ENCODE data around the gene NTNG1. TPM values are rescaled to one million over a fixed set of nuclear protein-coding genes. Genes with fewer than 3 reads are reported as not detected.

NTNG1 gene
- total and polyA plus RNA-seq, 2 donors = 1.6 to 5.1 TPM

DNA sequence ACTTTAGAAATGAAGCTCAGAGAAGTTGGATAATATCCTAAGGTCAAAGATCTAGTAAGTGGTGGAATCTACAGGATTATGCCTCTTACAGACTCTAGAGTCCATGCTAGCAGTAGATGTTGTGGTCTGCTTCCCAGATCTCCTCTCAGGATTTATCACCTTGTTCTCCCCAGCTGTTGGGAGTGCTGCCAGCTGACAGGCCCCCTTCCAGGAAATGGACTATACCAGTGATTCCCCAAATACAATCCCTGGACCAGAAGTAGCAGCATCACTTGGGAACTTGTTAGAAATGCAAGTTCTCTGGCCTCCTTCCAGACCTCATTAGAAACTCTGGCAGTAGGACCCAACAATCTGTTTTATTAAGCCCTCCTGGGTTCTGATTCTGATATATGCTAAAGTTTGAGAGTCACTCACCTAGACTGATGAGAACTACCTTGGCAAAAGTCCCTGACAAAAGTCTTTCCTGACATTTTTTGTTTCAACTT, 24.5 kb upstream of the NTNG1 start:
- Histone ChIP-seq H3K4me1 (ENCODE audit: control insufficient read depth in 2 of 2, insufficient read depth in 2 of 2, low read length in 2 of 2) (no peaks in the 10 kb centered on the region), H3K27me3 (ENCODE audit: control insufficient read depth in 2 of 2, insufficient read depth in 1 of 2, low read length in 1 of 2) (no peaks in the 10 kb centered on the region), H3K9me3 (ENCODE audit: control insufficient read depth in 2 of 2, insufficient read depth in 1 of 2, low read length in 1 of 2) (no peaks in the 10 kb centered on the region), H3K36me3 (ENCODE audit: control insufficient read depth in 2 of 2, insufficient read depth in 2 of 2, low read length in 1 of 2) (no peaks in the 10 kb centered on the region), H3K27ac (ENCODE audit: low read depth in 1 of 2, low read length in 1 of 2) (no peak overlapping the region), H3K4me3 (ENCODE audit: low read length in 2 of 2) (no peak overlapping the region)
- no peak for DNase-seq (ENCODE audit: low read depth in 6 of 9, low spot score in 9 of 9)

DNA sequence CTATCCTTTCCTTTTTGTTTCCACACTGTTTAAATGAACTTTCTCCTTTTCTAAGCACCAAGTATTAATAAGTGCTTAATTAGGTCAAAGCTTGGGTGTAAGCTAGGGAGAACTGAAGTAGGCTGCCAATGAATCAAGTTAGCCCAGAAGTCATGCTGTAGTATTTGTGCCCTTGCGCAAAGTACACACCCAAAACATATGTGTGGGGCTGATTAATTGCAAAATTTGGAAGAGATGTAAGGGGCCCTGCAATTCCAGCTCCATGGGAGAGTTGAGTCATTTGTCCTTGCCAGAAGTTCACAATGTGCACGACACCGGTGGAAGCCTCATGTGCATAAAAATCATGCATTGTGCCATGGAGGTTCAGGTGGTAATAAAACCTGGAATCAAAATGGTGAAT, 18.6 kb upstream of the NTNG1 start:
- Histone ChIP-seq H3K9me3 (ENCODE audit: control insufficient read depth in 2 of 2, insufficient read depth in 1 of 2, low read length in 1 of 2) (no peaks in the 10 kb centered on the region), H3K4me3 (ENCODE audit: low read length in 2 of 2) (no peak overlapping the region), H3K27me3 (ENCODE audit: control insufficient read depth in 2 of 2, insufficient read depth in 1 of 2, low read length in 1 of 2) (no peaks in the 10 kb centered on the region), H3K36me3 (ENCODE audit: control insufficient read depth in 2 of 2, insufficient read depth in 2 of 2, low read length in 1 of 2) (no peaks in the 10 kb centered on the region), H3K27ac (ENCODE audit: low read depth in 1 of 2, low read length in 1 of 2) (no peak overlapping the region), H3K4me1 (ENCODE audit: control insufficient read depth in 2 of 2, insufficient read depth in 2 of 2, low read length in 2 of 2) (no peaks in the 10 kb centered on the region)
- no peak for DNase-seq (ENCODE audit: low read depth in 6 of 9, low spot score in 9 of 9)
- WGBS = 96% methylated on average over 3 of the region's 3 CpGs

DNA sequence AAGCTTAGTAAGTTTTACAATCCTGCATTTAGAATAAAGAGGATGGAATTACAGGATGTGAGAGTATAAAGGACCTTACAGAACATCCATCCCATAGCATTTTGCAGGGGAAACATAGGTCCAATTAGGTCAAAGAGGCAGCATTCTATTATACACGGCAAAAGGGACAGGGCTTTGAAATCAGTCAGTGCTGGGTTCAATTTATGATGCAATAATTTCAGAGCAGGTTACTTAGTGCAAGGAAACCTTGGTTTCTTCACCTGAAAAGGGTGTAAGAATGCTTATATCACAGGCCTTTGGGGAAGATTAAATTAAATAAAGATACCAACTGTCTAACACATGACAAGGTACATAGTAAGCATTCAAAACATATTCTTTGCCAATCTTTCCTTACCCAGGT, 17.1 kb upstream of the NTNG1 start:
- 100% methylated on average over 1 of the region's 1 CpG for WGBS
- no peak overlapping the region for H3K4me3 ChIP-seq (ENCODE audit: low read length in 2 of 2)
- no peaks in the 10 kb centered on the region for H3K9me3 ChIP-seq (ENCODE audit: control insufficient read depth in 2 of 2, insufficient read depth in 1 of 2, low read length in 1 of 2)
- DNase-seq (ENCODE audit: low read depth in 6 of 9, low spot score in 9 of 9) = no peak
- no peaks in the 10 kb centered on the region for H3K36me3 ChIP-seq (ENCODE audit: control insufficient read depth in 2 of 2, insufficient read depth in 2 of 2, low read length in 1 of 2)
- no peaks in the 10 kb centered on the region for H3K27me3 ChIP-seq (ENCODE audit: control insufficient read depth in 2 of 2, insufficient read depth in 1 of 2, low read length in 1 of 2)
- no peak overlapping the region for H3K27ac ChIP-seq (ENCODE audit: low read depth in 1 of 2, low read length in 1 of 2)
- H3K4me1 ChIP-seq (ENCODE audit: control insufficient read depth in 2 of 2, insufficient read depth in 2 of 2, low read length in 2 of 2) = no peaks in the 10 kb centered on the region

DNA sequence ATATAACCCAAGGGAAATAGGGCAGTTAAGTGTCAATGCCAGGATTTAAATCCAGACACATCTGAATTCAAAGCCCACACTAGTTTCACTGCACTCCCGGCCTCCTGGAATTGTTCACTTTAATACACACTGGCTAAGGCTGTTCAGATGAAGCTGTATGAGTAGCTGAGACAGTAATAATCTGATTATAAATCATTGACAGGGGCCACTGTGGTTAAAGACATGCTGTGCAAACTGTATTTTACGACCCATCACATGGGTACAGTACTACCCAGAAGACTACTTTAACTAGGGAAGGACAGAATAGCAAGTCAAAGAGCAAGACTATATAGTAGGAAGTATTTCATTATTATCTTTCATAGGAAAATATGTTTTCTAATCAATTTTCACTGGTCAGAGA, 16.1 kb upstream of the NTNG1 start:
- Histone ChIP-seq H3K27ac (ENCODE audit: low read depth in 1 of 2, low read length in 1 of 2) (no peak overlapping the region), H3K4me1 (ENCODE audit: control insufficient read depth in 2 of 2, insufficient read depth in 2 of 2, low read length in 2 of 2) (no peaks in the 10 kb centered on the region), H3K4me3 (ENCODE audit: low read length in 2 of 2) (no peak overlapping the region), H3K27me3 (ENCODE audit: control insufficient read depth in 2 of 2, insufficient read depth in 1 of 2, low read length in 1 of 2) (no peaks in the 10 kb centered on the region), H3K9me3 (ENCODE audit: control insufficient read depth in 2 of 2, insufficient read depth in 1 of 2, low read length in 1 of 2) (no peaks in the 10 kb centered on the region), H3K36me3 (ENCODE audit: control insufficient read depth in 2 of 2, insufficient read depth in 2 of 2, low read length in 1 of 2) (no peaks in the 10 kb centered on the region)
- WGBS = 64% methylated on average over 2 of the region's 2 CpGs
- no peak for DNase-seq (ENCODE audit: low read depth in 6 of 9, low spot score in 9 of 9)

DNA sequence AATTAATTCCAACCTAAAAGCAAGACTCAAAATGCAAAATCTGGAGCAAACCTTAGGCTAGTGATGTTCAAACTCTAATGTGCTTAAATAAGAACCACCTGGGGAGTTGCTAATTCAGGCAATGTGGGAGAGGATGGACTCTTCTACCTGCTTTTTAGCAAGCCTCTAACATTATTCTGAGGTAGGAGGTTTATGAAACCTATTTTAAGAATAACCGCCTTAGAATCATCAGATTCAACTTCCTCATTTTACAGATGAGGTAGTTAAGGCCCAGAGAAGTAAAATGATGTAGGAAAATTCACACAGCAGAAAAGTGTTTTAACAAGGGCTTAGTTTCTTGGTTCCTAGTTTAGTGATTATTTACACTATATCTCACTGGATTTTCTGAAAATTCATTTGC, 8.6 kb upstream of the NTNG1 start:
- Histone ChIP-seq H3K4me3 (ENCODE audit: low read length in 2 of 2) (no peak overlapping the region), H3K4me1 (ENCODE audit: control insufficient read depth in 2 of 2, insufficient read depth in 2 of 2, low read length in 2 of 2) (no peaks in the 10 kb centered on the region), H3K27ac (ENCODE audit: low read depth in 1 of 2, low read length in 1 of 2) (no peak overlapping the region), H3K36me3 (ENCODE audit: control insufficient read depth in 2 of 2, insufficient read depth in 2 of 2, low read length in 1 of 2) (no peaks in the 10 kb centered on the region), H3K27me3 (ENCODE audit: control insufficient read depth in 2 of 2, insufficient read depth in 1 of 2, low read length in 1 of 2) (no peaks in the 10 kb centered on the region), H3K9me3 (ENCODE audit: control insufficient read depth in 2 of 2, insufficient read depth in 1 of 2, low read length in 1 of 2) (no peaks in the 10 kb centered on the region)
- WGBS = 51% methylated on average over 1 of the region's 1 CpG
- no peak for DNase-seq (ENCODE audit: low read depth in 6 of 9, low spot score in 9 of 9)

DNA sequence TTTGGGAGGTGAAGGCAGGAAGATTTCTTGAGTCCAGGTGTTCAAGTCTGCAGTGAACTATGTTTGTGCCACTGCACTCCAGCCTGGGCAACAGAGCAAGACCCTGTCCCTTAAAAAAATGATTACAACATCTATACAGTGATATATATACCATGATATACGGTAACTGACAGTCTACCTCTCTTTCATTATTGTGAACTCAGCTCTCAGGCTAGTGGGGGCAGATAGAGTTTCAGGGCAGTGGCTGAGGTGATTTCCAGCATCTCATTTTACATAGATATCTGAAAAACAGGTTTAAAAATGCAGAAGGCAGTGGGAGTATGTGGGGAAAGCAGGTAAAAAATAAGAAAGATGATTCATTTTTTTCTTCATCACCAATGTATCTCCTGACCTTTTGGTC, 8.1 kb upstream of the NTNG1 start:
- H3K36me3 ChIP-seq (ENCODE audit: control insufficient read depth in 2 of 2, insufficient read depth in 2 of 2, low read length in 1 of 2) = no peaks in the 10 kb centered on the region
- no peaks in the 10 kb centered on the region for H3K9me3 ChIP-seq (ENCODE audit: control insufficient read depth in 2 of 2, insufficient read depth in 1 of 2, low read length in 1 of 2)
- no peaks in the 10 kb centered on the region for H3K4me1 ChIP-seq (ENCODE audit: control insufficient read depth in 2 of 2, insufficient read depth in 2 of 2, low read length in 2 of 2)
- H3K27ac ChIP-seq (ENCODE audit: low read depth in 1 of 2, low read length in 1 of 2) = no peak overlapping the region
- H3K4me3 ChIP-seq (ENCODE audit: low read length in 2 of 2) = no peak overlapping the region
- no peaks in the 10 kb centered on the region for H3K27me3 ChIP-seq (ENCODE audit: control insufficient read depth in 2 of 2, insufficient read depth in 1 of 2, low read length in 1 of 2)
- WGBS = 79% methylated on average over 1 of the region's 1 CpG
- DNase-seq (ENCODE audit: low read depth in 6 of 9, low spot score in 9 of 9) = no peak

DNA sequence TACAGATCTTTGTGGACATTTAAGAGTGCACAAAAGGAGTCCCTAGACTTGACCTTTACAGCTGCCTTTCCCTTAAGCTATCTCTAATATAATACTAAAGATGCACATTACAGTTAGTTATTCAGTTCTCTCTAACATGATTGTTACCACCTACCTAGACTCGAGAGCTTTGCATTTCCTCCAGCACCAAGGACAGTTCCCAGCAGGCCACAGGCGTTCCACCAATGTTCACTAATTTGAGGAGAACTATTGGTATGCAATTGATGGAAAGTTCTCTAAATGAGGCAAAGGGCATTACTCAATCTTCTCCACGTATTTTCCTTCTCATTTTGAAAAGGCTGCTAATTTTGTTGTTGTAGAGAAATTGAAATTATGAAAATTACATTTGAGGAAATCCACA, 5.4 kb upstream of the NTNG1 start:
- no peaks in the 10 kb centered on the region for H3K9me3 ChIP-seq (ENCODE audit: control insufficient read depth in 2 of 2, insufficient read depth in 1 of 2, low read length in 1 of 2)
- WGBS = 4% methylated on average over 3 of the region's 3 CpGs

DNA sequence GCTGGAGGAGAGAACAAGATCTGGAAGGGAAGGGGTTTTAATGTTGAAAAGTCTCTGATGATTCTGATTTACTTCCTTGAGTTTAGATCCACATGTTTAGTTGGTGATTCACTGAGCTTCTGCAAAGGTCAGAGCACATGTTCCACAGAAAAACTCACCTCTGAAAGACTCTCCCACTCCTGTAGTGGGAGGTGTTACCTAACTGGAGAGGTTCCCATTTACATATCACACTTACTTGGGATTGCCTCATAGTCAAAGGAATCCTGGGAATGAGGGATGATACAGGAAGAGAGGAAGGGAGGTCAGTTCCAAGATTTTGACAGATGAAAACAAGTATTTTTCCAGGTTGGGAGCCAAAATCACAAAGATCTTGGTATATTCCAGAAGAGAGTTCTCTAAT, 2.7 kb upstream of the NTNG1 start:
- Histone ChIP-seq H3K27ac (ENCODE audit: low read depth in 1 of 2, low read length in 1 of 2) (no peak overlapping the region), H3K9me3 (ENCODE audit: control insufficient read depth in 2 of 2, insufficient read depth in 1 of 2, low read length in 1 of 2) (no peaks in the 10 kb centered on the region), H3K27me3 (ENCODE audit: control insufficient read depth in 2 of 2, insufficient read depth in 1 of 2, low read length in 1 of 2) (peaks cover 33 to 39% of the 10 kb centered on the region in 2 donors), H3K4me3 (ENCODE audit: low read length in 2 of 2) (no peak overlapping the region), H3K4me1 (ENCODE audit: control insufficient read depth in 2 of 2, insufficient read depth in 2 of 2, low read length in 2 of 2) (peaks cover 7 to 14% of the 10 kb centered on the region in 2 donors), H3K36me3 (ENCODE audit: control insufficient read depth in 2 of 2, insufficient read depth in 2 of 2, low read length in 1 of 2) (no peaks in the 10 kb centered on the region)
- no peak for DNase-seq (ENCODE audit: low read depth in 6 of 9, low spot score in 9 of 9)

More for the DNA sequence above, 5.4 kb upstream of the NTNG1 start:
- Histone ChIP-seq H3K27me3 (ENCODE audit: control insufficient read depth in 2 of 2, insufficient read depth in 1 of 2, low read length in 1 of 2) (peaks cover 18 to 23% of the 10 kb centered on the region in 2 donors), H3K4me3 (ENCODE audit: low read length in 2 of 2) (no peak overlapping the region), H3K4me1 (ENCODE audit: control insufficient read depth in 2 of 2, insufficient read depth in 2 of 2, low read length in 2 of 2) (peaks cover 2 to 8% of the 10 kb centered on the region in 2 donors), H3K36me3 (ENCODE audit: control insufficient read depth in 2 of 2, insufficient read depth in 2 of 2, low read length in 1 of 2) (no peaks in the 10 kb centered on the region), H3K27ac (ENCODE audit: low read depth in 1 of 2, low read length in 1 of 2) (no peak overlapping the region)
- DNase-seq (ENCODE audit: low read depth in 6 of 9, low spot score in 9 of 9) = peak in 6 of 9 donors; percentile 18 to 59 (median 32)

DNA sequence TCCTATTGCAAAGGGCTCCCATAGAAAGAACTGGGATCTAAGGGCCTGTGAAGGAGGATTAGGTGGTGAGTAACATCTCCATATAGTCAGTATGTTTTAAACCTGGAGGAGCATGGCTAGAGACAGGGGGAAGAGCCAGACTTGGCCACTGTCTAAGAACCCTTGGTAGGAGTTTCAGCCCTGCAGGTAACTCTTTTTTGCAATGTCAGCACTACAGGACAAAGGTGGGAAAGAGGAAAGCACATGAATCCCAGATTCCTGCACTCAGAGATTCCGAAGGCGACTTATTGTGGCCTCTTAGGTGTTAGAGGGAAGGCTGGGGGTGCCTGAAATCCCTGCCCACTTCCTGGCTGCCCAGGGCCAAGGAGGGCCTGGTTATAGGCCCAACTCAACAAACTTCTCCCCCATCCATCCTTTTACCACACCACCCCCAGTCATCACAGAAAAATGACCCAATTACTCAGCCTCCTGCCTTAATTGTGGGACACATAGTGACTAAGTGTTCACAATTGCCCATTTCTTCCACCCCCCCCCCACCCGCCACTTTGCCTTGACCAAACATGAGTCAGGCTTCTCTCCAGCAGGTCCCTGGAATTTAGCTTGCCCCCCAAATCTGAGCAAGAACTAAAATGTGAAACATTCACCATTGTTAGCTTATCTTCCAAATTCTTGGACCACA, 1.9 kb upstream of the NTNG1 start:
- Histone ChIP-seq H3K4me1 (ENCODE audit: control insufficient read depth in 2 of 2, insufficient read depth in 2 of 2, low read length in 2 of 2) (peaks cover 7 to 14% of the 10 kb centered on the region in 2 donors), H3K4me3 (ENCODE audit: low read length in 2 of 2) (no peak overlapping the region), H3K36me3 (ENCODE audit: control insufficient read depth in 2 of 2, insufficient read depth in 2 of 2, low read length in 1 of 2) (no peaks in the 10 kb centered on the region), H3K27me3 (ENCODE audit: control insufficient read depth in 2 of 2, insufficient read depth in 1 of 2, low read length in 1 of 2) (peaks cover 33 to 39% of the 10 kb centered on the region in 2 donors), H3K27ac (ENCODE audit: low read depth in 1 of 2, low read length in 1 of 2) (no peak overlapping the region), H3K9me3 (ENCODE audit: control insufficient read depth in 2 of 2, insufficient read depth in 1 of 2, low read length in 1 of 2) (no peaks in the 10 kb centered on the region)
- 96% methylated on average over 3 of the region's 3 CpGs for WGBS
- DNase-seq (ENCODE audit: low read depth in 6 of 9, low spot score in 9 of 9) = no peak
